BE2C (cell line): ENCODE results near the gene LUZP2.

ENCODE experiments used
- DNase-seq: peaks from one replicate; pipeline ENCODE4 v3.0.0-alpha.2; 2020
- H3K27me3 ChIP-seq: fragments of 250-450 bp; sonication (Bioruptor Pico); 2 replicates; pipeline ENCODE4 v1.5.1; 2020; ENCODE audit warnings: mild to moderate bottlenecking
- H3K36me3 ChIP-seq: fragments of 250-450 bp; sonication (Bioruptor Pico); 2 replicates; pipeline ENCODE4 v1.5.1; 2020; ENCODE audit warnings: mild to moderate bottlenecking
- H3K4me1 ChIP-seq: fragments of 250-450 bp; sonication (Bioruptor Pico); 2 replicates; pipeline ENCODE4 v1.5.1; 2020
- H3K4me3 ChIP-seq: 2 replicates; pipeline ENCODE4 v1.5.1; 2011; ENCODE audit warnings: low read depth, low read length
- H3K9me3 ChIP-seq: fragments of 250-450 bp; sonication (Bioruptor Pico); 2 replicates; pipeline ENCODE4 v1.5.1; 2020
- CTCF ChIP-seq: IDR thresholded peaks from 2 replicates; pipeline ENCODE4 v1.5.1; 2012; ENCODE audit warnings: mild to moderate bottlenecking, low read depth, low read length

The LUZP2 gene

GRCh38 chr11:24755260-24755839, 258.5 kb downstream of the LUZP2 start:
- no peak for DNase-seq
- H3K4me3 ChIP-seq: no peak overlapping the region
- H3K27me3 ChIP-seq: no peaks in the 10 kb centered on the region
- TF ChIP-seq CTCF: no peak
- H3K4me1 ChIP-seq: no peaks in the 10 kb centered on the region
- no peaks in the 10 kb centered on the region for H3K9me3 ChIP-seq
- no peaks in the 10 kb centered on the region for H3K36me3 ChIP-seq

GRCh38 chr11:24759742-24760141, 262.9 kb downstream of the LUZP2 start:
- DNase-seq: no peak
- H3K9me3 ChIP-seq: no peaks in the 10 kb centered on the region
- H3K4me1 ChIP-seq: no peaks in the 10 kb centered on the region
- no peaks in the 10 kb centered on the region for H3K36me3 ChIP-seq
- H3K27me3 ChIP-seq: no peaks in the 10 kb centered on the region
- no peak for TF ChIP-seq CTCF
- no peak overlapping the region for H3K4me3 ChIP-seq

DNA sequence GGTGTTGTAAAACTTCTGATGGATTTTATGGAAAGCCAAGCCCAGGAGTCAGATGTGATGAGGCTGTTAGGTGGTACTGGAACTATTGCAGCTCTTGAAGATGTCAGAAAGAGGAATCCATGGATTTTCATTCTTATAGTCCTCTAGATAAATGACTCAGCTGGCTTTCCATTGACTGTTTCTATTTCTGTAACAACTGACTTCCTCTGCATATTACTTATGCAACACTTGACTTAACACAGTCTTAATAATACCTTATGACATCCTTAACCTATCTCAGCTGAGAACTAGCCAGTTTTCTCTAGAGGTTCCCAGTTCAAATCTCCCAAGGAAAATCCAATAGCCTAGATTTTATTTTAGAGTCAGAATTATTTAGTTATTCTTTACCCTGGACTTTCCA, 263.8 kb downstream of the LUZP2 start:
- Histone ChIP-seq H3K4me3 (no peak overlapping the region), H3K4me1 (no peaks in the 10 kb centered on the region), H3K9me3 (no peaks in the 10 kb centered on the region), H3K36me3 (no peaks in the 10 kb centered on the region), H3K27me3 (no peaks in the 10 kb centered on the region)
- TF ChIP-seq CTCF: no peak
- no peak for DNase-seq

DNA sequence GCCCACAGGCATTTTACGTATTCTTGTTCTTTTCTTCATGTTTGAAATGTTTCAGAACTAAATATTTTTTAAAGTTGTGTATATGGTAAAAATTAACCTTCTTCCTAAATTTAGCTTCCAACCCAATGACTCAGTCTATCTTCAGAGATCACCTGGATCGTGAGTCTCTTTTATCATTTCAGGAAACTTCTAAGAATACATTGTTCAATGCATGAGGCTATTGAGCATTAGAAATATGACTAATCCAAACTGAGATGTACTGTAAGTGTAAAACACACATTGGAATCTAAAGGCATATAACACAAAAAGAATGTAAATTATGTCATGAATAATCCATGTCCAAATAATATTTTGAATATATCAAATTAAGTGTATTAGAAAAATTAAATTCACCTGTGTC, 265.2 kb downstream of the LUZP2 start:
- no peak for TF ChIP-seq CTCF
- no peaks in the 10 kb centered on the region for H3K4me1 ChIP-seq
- H3K9me3 ChIP-seq: no peaks in the 10 kb centered on the region
- DNase-seq: no peak
- H3K27me3 ChIP-seq: no peaks in the 10 kb centered on the region
- H3K36me3 ChIP-seq: no peaks in the 10 kb centered on the region
- H3K4me3 ChIP-seq: no peak overlapping the region

DNA sequence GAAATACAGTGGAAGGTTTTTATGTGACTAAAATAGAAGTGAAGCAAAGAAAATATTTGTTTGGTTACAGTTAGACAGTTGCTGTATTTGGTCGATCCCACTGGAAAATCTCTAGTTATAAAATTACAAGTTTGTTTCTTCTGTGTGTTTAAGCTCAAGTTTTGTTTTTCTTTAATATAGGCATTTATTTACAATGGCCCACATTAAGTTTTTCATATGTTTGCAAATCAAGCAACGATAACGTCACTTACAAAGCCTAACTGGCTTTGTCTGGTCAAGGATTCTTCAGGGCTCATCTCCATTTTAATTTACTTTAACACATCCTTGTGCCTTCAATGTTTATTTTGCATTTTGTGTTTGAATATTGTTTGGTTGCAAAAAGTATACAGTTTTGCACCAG, 270.6 kb downstream of the LUZP2 start:
- H3K27me3 ChIP-seq: no peaks in the 10 kb centered on the region
- no peaks in the 10 kb centered on the region for H3K36me3 ChIP-seq
- no peaks in the 10 kb centered on the region for H3K4me1 ChIP-seq
- no peaks in the 10 kb centered on the region for H3K9me3 ChIP-seq
- no peak for TF ChIP-seq CTCF
- DNase-seq: no peak
- no peak overlapping the region for H3K4me3 ChIP-seq

GRCh38 chr11:24773322-24773721, 276.5 kb downstream of the LUZP2 start:
- DNase-seq: no peak
- Histone ChIP-seq H3K4me1 (no peaks in the 10 kb centered on the region), H3K9me3 (no peaks in the 10 kb centered on the region), H3K4me3 (no peak overlapping the region), H3K27me3 (no peaks in the 10 kb centered on the region), H3K36me3 (no peaks in the 10 kb centered on the region)
- no peak for TF ChIP-seq CTCF
